OCI-LY1 (cell line): Measurements from ENCODE around the gene DNAJB6.

Source experiments
- H2AFZ ChIP-seq: fragments of 200-600 bp; sonication (generic), shearing (Covaris generic); 2 replicates; pipeline ENCODE4 v1.6.0; 2014; ENCODE audit warnings: antibody characterized with exemption, mild to moderate bottlenecking, low read length
- H3F3A ChIP-seq: fragments of 200-600 bp; sonication (generic), shearing (Covaris generic); 2 replicates; pipeline ENCODE4 v1.6.0; 2014; ENCODE audit warnings: mild to moderate bottlenecking, antibody characterized with exemption, low read length, moderate library complexity; ENCODE audit not compliant: insufficient read depth
- H3K27ac ChIP-seq: fragments of 200-600 bp; sonication (generic); 2 replicates; pipeline ENCODE4 v1.5.1; 2014; ENCODE audit warnings: low read length, mixed run types, mild to moderate bottlenecking, low read depth; ENCODE audit not compliant: poor library complexity, severe bottlenecking
- H3K27me3 ChIP-seq: fragments of 200-600 bp; sonication (generic); 2 replicates; pipeline ENCODE4 v1.6.0; 2014; ENCODE audit warnings: antibody characterized with exemption, mild to moderate bottlenecking, low read length, moderate library complexity; ENCODE audit not compliant: insufficient read depth
- H3K36me3 ChIP-seq: fragments of 200-600 bp; sonication (generic); 2 replicates; pipeline ENCODE4 v1.6.1; 2014; ENCODE audit warnings: mild to moderate bottlenecking, antibody characterized with exemption, low read length, moderate library complexity, mixed read lengths; ENCODE audit not compliant: insufficient read depth
- H3K4me1 ChIP-seq: fragments of 200-600 bp; sonication (generic); 2 replicates; pipeline ENCODE4 v1.5.1; 2014; ENCODE audit warnings: mild to moderate bottlenecking, low read length, moderate library complexity; ENCODE audit not compliant: insufficient read depth, severe bottlenecking
- H3K4me2 ChIP-seq: fragments of 200-600 bp; sonication (generic), shearing (Covaris generic); 2 replicates; pipeline ENCODE4 v1.6.1; 2014; ENCODE audit warnings: low read length
- H3K4me3 ChIP-seq: fragments of 200-600 bp; sonication (generic); 2 replicates; pipeline ENCODE4 v1.5.1; 2014; ENCODE audit warnings: low read length, low read depth, mild to moderate bottlenecking, mixed read lengths; ENCODE audit not compliant: poor library complexity, severe bottlenecking
- H3K79me2 ChIP-seq: fragments of 200-600 bp; shearing (Covaris generic); 2 replicates; pipeline ENCODE4 v1.6.1; 2016; ENCODE audit warnings: mixed run types, low read length, mixed read lengths; ENCODE audit not compliant: insufficient read depth
- H3K9ac ChIP-seq: fragments of 200-600 bp; sonication (generic), shearing (Covaris generic); 2 replicates; pipeline ENCODE4 v1.6.1; 2014; ENCODE audit warnings: mild to moderate bottlenecking, low read length, mixed read lengths
- H3K9me2 ChIP-seq: fragments of 200-600 bp; sonication (generic), shearing (Covaris generic); 2 replicates; pipeline ENCODE4 v1.6.1; 2014; ENCODE audit warnings: low read depth, mild to moderate bottlenecking, low read length, mixed read lengths
- H3K9me3 ChIP-seq: fragments of 200-600 bp; shearing (Covaris generic); 2 replicates; pipeline ENCODE4 v1.6.1; 2014; ENCODE audit warnings: low read length, mixed read lengths
- H4K20me1 ChIP-seq: fragments of 200-600 bp; sonication (generic), shearing (Covaris generic); 2 replicates; pipeline ENCODE4 v1.6.0; 2016; ENCODE audit warnings: mild to moderate bottlenecking, low read length; ENCODE audit not compliant: insufficient read depth
- CTCF ChIP-seq: fragments of 200-600 bp; sonication (generic), shearing (Covaris generic); IDR thresholded peaks from 2 replicates; pipeline ENCODE4 v1.5.1; 2017; ENCODE audit warnings: mild to moderate bottlenecking, antibody characterized with exemption, low read length, moderate library complexity, mixed read lengths
- EZH2 ChIP-seq: fragments of 200-600 bp; sonication (generic), shearing (Covaris generic); IDR thresholded peaks from 2 replicates; pipeline ENCODE4 v1.8.0; 2017; ENCODE audit warnings: borderline replicate concordance, mixed run types, mild to moderate bottlenecking, antibody characterized with exemption, low read length, moderate library complexity, mixed read lengths

DNAJB6 gene

GRCh38 chr7:157336383-157337315, at the start of gene DNAJB6:
Gene DNAJB6 (plus strand): TSS chr7:157337004. CDS start chr7:157358573, 21,569 bp downstream.
- Histone ChIP-seq H3K9ac (peak within 1 kb of the TSS; percentile 70), H3K79me2 (peaks cover 41% of the 10 kb centered on the region), H3F3A (no peaks in the 10 kb centered on the region), H3K4me3 (peak within 1 kb of the TSS; percentile 70), H3K27me3 (no peaks in the 10 kb centered on the region), H2AFZ (no peak within 1 kb of the TSS), H3K9me2 (no peaks in the 10 kb centered on the region), H3K4me2 (peak within 1 kb of the TSS; percentile 80), H3K9me3 (no peaks in the 10 kb centered on the region), H3K27ac (peak within 1 kb of the TSS; percentile 77), H3K36me3 (peaks cover 9% of the 10 kb centered on the region), H4K20me1 (no peaks in the 10 kb centered on the region), H3K4me1 (peaks cover 68% of the 10 kb centered on the region)
- TF ChIP-seq CTCF (no peak), EZH2 (no peak)

- no peak overlapping the region for H3K27ac ChIP-seq
- H3K27me3 ChIP-seq, result peaks cover 37% of the 10 kb centered on the region; the same call in 1 of the 2 replicates
- no peaks in the 10 kb centered on the region for H4K20me1 ChIP-seq
- H3K9me3 ChIP-seq, result no peaks in the 10 kb centered on the region
- no peak overlapping the region for H3K4me2 ChIP-seq
- no peak overlapping the region for H2AFZ ChIP-seq
- no peaks in the 10 kb centered on the region for H3F3A ChIP-seq
- peaks cover 6% of the 10 kb centered on the region; the same call in 1 of the 2 replicates for H3K36me3 ChIP-seq
- H3K9me2 ChIP-seq, result no peaks in the 10 kb centered on the region
- no peak overlapping the region for H3K9ac ChIP-seq
- peaks cover 9% of the 10 kb centered on the region for H3K4me1 ChIP-seq
- no peak overlapping the region for H3K4me3 ChIP-seq
- H3K79me2 ChIP-seq, result no peaks in the 10 kb centered on the region
- TF ChIP-seq EZH2, result no peak
- no peak for TF ChIP-seq CTCF
Measured at GRCh38 chr7:157291404-157292080, 45.3 kb upstream of the DNAJB6 start.

GRCh38 chr7:157292258-157292657, 44.5 kb upstream of the DNAJB6 start:
- Histone ChIP-seq H3K79me2 (no peaks in the 10 kb centered on the region), H2AFZ (no peak overlapping the region), H3K4me3 (no peak overlapping the region), H3K9me3 (no peaks in the 10 kb centered on the region), H3F3A (no peaks in the 10 kb centered on the region), H3K9me2 (no peaks in the 10 kb centered on the region), H3K27ac (no peak overlapping the region), H3K4me1 (peaks cover 9% of the 10 kb centered on the region), H3K4me2 (no peak overlapping the region), H3K36me3 (peaks cover 6% of the 10 kb centered on the region; the same call in 1 of the 2 replicates), H3K9ac (no peak overlapping the region), H4K20me1 (no peaks in the 10 kb centered on the region), H3K27me3 (peaks cover 36% of the 10 kb centered on the region; the same call in 1 of the 2 replicates)
- TF ChIP-seq CTCF, result no peak
- TF ChIP-seq EZH2, result no peak
